ENCODE results near the gene RHOG. TPM values are rescaled to one million over a fixed set of nuclear protein-coding genes. Genes with fewer than 3 reads are reported as not detected.
A peak's percentile ranks its signal among the peaks of the same experiment; 100 is the strongest.
"Not testable (repeated sequence)": the region's sequence is repeated elsewhere in the genome, so short reads cannot be mapped to it uniquely, and the experiment has no call there.

The RHOG gene
- total RNA-seq, 1 donor from 2014 or later: 5.5 TPM

GRCh38 chr11:3865388-3866193, 24.8 kb upstream of the RHOG start:
- Histone ChIP-seq H3K27me3 (ENCODE audit: control insufficient read depth, insufficient read depth, low read length) (no peaks in the 10 kb centered on the region), H3K36me3 (ENCODE audit: control insufficient read depth, insufficient read depth, low read length) (no peaks in the 10 kb centered on the region), H3K4me3 (ENCODE audit: low read depth, low read length) (no peak overlapping the region)
- DNase-seq (ENCODE audit: low read depth): peak; percentile 86
- FAIRE-seq: no peak
- TF ChIP-seq CTCF (IDR thresholded peaks at IDR 0.05; ENCODE audit: insufficient read depth, low read length, severe bottlenecking): no peak

DNA sequence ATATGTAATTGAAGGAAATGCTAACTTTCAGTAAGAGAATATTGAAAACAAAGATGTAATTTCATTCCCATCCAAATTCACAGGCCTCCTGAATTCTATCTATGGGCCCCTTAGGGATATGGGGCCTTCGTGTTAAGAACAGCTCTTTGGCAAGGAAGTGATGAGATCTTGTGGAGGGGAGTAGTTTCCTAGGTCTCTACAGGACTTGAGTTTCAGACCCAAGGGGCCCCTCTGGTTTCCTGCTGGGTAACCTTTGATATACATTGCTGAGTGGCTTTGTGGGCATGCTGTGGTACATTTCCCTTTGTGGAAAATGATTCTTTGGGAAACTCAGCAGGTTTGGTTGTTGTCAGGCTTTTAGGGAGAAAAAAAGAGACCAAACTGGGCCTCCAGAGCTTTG, 20.9 kb upstream of the RHOG start:
- DNase-seq (ENCODE audit: low read depth) (no peak), FAIRE-seq (no peak)
- TF ChIP-seq CTCF (IDR thresholded peaks at IDR 0.05; ENCODE audit: insufficient read depth, low read length, severe bottlenecking): no peak
- H3K27me3 ChIP-seq (ENCODE audit: control insufficient read depth, insufficient read depth, low read length): no peaks in the 10 kb centered on the region
- no peak overlapping the region for H3K4me3 ChIP-seq (ENCODE audit: low read depth, low read length)
- H3K36me3 ChIP-seq (ENCODE audit: control insufficient read depth, insufficient read depth, low read length): no peaks in the 10 kb centered on the region

GRCh38 chr11:3860898-3861393, 20.2 kb upstream of the RHOG start:
- H3K4me3 ChIP-seq (ENCODE audit: low read depth, low read length); FAIRE-seq; DNase-seq (ENCODE audit: low read depth); H3K27me3 ChIP-seq (ENCODE audit: control insufficient read depth, insufficient read depth, low read length); H3K36me3 ChIP-seq (ENCODE audit: control insufficient read depth, insufficient read depth, low read length): not testable (repeated sequence)

DNA sequence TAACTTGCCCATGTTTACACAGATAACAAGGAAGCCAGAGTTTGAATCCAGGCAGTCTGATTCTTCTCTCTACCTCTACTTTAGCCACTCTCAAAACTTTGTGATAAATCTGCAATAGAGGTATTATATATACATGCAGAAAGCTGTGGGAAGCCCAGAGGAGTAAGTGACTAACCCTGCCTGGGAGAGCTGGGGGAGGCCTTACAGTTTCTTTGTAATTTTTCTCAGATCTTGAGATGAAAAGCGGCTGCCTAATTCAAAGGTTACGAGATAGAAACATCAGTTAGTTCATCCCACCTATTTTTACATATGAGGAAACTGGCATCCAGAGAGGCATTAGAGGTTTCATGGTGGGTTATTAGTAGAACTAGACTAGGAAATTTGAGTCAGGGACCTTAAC, 19.6 kb upstream of the RHOG start:
- no peak for FAIRE-seq
- no peaks in the 10 kb centered on the region for H3K36me3 ChIP-seq (ENCODE audit: control insufficient read depth, insufficient read depth, low read length)
- no peak overlapping the region for H3K4me3 ChIP-seq (ENCODE audit: low read depth, low read length)
- no peak for TF ChIP-seq CTCF (IDR thresholded peaks at IDR 0.05; ENCODE audit: insufficient read depth, low read length, severe bottlenecking)
- no peaks in the 10 kb centered on the region for H3K27me3 ChIP-seq (ENCODE audit: control insufficient read depth, insufficient read depth, low read length)
- DNase-seq (ENCODE audit: low read depth): no peak

DNA sequence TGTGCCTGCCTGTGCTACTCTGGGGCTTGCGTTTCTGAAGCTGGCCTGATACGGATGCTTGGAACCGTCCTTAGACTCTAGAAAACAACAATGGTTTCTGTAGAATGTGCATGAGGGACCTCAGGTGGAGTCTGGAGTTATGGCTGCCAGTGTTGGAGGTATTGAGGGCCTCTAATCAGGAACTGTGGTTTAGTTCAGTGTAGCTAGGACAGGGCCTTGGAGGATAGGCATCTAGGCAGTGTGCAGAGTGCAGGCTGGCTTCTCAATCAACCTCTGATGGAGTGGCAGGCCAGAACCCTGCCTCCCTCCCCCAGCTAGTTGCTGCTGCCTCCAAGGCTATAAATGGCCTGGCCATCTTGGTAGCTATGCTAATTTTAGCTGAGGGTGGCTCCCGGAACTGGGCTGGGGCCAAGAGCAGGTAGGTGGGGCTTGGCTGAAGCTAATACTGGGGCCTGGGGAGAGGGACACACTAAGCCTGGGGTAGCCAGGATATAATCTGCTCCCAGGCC, 18.7 kb upstream of the RHOG start:
- no peaks in the 10 kb centered on the region for H3K36me3 ChIP-seq (ENCODE audit: control insufficient read depth, insufficient read depth, low read length)
- TF ChIP-seq CTCF (IDR thresholded peaks at IDR 0.05; ENCODE audit: insufficient read depth, low read length, severe bottlenecking): no peak
- DNase-seq (ENCODE audit: low read depth) (no peak), FAIRE-seq (no peak)
- H3K4me3 ChIP-seq (ENCODE audit: low read depth, low read length): no peak overlapping the region
- H3K27me3 ChIP-seq (ENCODE audit: control insufficient read depth, insufficient read depth, low read length): no peaks in the 10 kb centered on the region

DNA sequence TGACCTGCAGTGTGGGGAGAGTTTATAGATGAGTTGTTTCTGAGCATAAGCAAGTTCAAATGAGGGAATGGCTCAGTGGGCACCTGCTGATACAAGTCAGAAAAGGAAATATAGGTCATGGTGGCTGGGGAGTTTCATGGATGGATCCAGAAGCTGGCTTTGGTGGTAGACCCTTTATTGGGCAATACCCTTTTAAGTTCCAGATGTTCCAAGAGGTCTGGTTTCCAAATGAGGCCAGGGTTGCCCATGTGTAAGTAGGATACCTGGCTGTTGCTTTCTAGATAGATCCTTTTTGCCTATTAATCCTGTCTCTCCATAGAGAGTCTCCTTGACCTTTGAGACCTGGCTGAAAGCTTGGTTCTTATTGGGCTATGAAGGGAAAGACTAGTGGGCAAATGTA, 16.9 kb upstream of the RHOG start:
- FAIRE-seq (no peak), DNase-seq (ENCODE audit: low read depth) (no peak)
- no peak for TF ChIP-seq CTCF (IDR thresholded peaks at IDR 0.05; ENCODE audit: insufficient read depth, low read length, severe bottlenecking)
- H3K36me3 ChIP-seq (ENCODE audit: control insufficient read depth, insufficient read depth, low read length): no peaks in the 10 kb centered on the region
- no peaks in the 10 kb centered on the region for H3K27me3 ChIP-seq (ENCODE audit: control insufficient read depth, insufficient read depth, low read length)
- no peak overlapping the region for H3K4me3 ChIP-seq (ENCODE audit: low read depth, low read length)

All from bronchial epithelial cell (primary cell).